Ascending aorta (tissue), 2 donors: ENCODE results near the gene TRUB1. TPM values are rescaled to one million over a fixed set of nuclear protein-coding genes. Genes with fewer than 3 reads are reported as not detected.

Source experiments
- DNase-seq, 2 donors: peaks; one replicate each; pipeline ENCODE4 v3.0.0-alpha.2; 2019; ENCODE audit warnings: low spot score in 2 of 2
- H3K27ac ChIP-seq, 2 donors: fragments of 200-600 bp; sonication (generic); one replicate each; pipeline ENCODE4 v1.5.1; 2016 to 2017; ENCODE audit warnings: mild to moderate bottlenecking in 1 of 2
- H3K27me3 ChIP-seq: fragments of 200-600 bp; sonication (generic); one replicate; pipeline ENCODE4 v1.5.1; 2017
- H3K36me3 ChIP-seq, 2 donors: fragments of 200-600 bp; sonication (generic); one replicate each; pipeline ENCODE4 v1.5.1; 2016
- H3K4me1 ChIP-seq, 2 donors: fragments of 200-600 bp; sonication (generic); one replicate each; pipeline ENCODE4 v1.5.1; 2016 to 2017; ENCODE audit warnings: mild to moderate bottlenecking in 1 of 2
- H3K4me3 ChIP-seq, 2 donors: fragments of 200-600 bp; sonication (generic); one replicate each; pipeline ENCODE4 v1.5.1; 2016 to 2017; ENCODE audit warnings: mild to moderate bottlenecking in 1 of 2
- H3K9me3 ChIP-seq, 2 donors: fragments of 200-600 bp; sonication (generic); one replicate each; pipeline ENCODE4 v1.5.1; 2016
- intact Hi-C: fragments of 100-400 bp; cut with DNase I; formaldehyde crosslinking; loops from one replicate; pipeline ENCODE4 v1.15.1; 2023
- total RNA-seq: library from RNA; depleted of rRNA; stranded (reverse); fragments of >200 nt; gene quantifications from one replicate; pipeline ENCODE4 v1.1.0, GENCODE V29; 2016
- TF ChIP-seq, protein P1 (sequence below), 3 experiments: fragments of 200-600 bp in 2 of 3; fragments of 450-650 bp in 1 of 3; sonication (generic) in 2 of 3; IDR thresholded peaks; one replicate each; pipeline ENCODE4 v1.5.1; 2016 to 2019; ENCODE audit warnings: antibody characterized with exemption in 3 of 3, mild to moderate bottlenecking in 1 of 3, moderate library complexity in 1 of 3

TRUB1 gene
- total RNA-seq, 1 donor from 2014 or later, result 5.4 TPM

GRCh38 chr10:114917927-114918672, 19.9 kb upstream of the TRUB1 start:
- Histone ChIP-seq H3K27ac (no peak overlapping the region), H3K36me3 (no peaks in the 10 kb centered on the region), H3K4me3 (no peak overlapping the region), H3K27me3 (no peaks in the 10 kb centered on the region), H3K4me1 (no peaks in the 10 kb centered on the region), H3K9me3 (no peaks in the 10 kb centered on the region)
- TF ChIP-seq, protein P1, sequence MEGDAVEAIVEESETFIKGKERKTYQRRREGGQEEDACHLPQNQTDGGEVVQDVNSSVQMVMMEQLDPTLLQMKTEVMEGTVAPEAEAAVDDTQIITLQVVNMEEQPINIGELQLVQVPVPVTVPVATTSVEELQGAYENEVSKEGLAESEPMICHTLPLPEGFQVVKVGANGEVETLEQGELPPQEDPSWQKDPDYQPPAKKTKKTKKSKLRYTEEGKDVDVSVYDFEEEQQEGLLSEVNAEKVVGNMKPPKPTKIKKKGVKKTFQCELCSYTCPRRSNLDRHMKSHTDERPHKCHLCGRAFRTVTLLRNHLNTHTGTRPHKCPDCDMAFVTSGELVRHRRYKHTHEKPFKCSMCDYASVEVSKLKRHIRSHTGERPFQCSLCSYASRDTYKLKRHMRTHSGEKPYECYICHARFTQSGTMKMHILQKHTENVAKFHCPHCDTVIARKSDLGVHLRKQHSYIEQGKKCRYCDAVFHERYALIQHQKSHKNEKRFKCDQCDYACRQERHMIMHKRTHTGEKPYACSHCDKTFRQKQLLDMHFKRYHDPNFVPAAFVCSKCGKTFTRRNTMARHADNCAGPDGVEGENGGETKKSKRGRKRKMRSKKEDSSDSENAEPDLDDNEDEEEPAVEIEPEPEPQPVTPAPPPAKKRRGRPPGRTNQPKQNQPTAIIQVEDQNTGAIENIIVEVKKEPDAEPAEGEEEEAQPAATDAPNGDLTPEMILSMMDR (IDR thresholded peaks at IDR 0.05), result no peak
- no peak for DNase-seq
- intact Hi-C loops, result no loop called here

- Histone ChIP-seq H3K27ac (no peak overlapping the region), H3K36me3 (no peaks in the 10 kb centered on the region), H3K27me3 (no peaks in the 10 kb centered on the region), H3K9me3 (no peaks in the 10 kb centered on the region), H3K4me3 (no peak overlapping the region), H3K4me1 (no peaks in the 10 kb centered on the region)
- no peak for DNase-seq
- TF ChIP-seq, protein P1 (IDR thresholded peaks at IDR 0.05), result no peak
- intact Hi-C loops, result no loop called here
Measured at GRCh38 chr10:114920459-114920858, 17.5 kb upstream of the TRUB1 start.

DNA sequence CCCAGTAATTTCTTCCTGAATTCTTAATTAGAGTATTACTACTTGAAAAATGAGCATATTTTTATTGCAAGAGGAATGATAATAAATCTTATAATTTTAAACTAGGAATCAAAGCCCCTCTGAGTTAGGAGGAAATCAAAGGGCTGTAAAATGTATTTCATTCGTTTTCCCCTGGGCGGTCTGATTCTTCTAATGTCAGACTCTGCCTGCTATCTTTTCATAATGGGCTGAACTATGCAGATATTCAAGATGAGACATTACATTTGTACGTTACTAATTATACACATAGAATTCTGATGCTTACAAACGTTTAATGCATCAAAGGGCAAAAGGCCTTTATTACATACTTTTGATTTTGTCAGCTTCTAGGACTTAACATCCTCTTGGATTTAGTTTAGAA, 16.0 kb upstream of the TRUB1 start:
- intact Hi-C loops, result no loop called here
- no peak for DNase-seq
- no peaks in the 10 kb centered on the region for H3K4me1 ChIP-seq
- H3K4me3 ChIP-seq, result no peak overlapping the region
- no peaks in the 10 kb centered on the region for H3K27me3 ChIP-seq
- H3K9me3 ChIP-seq, result no peaks in the 10 kb centered on the region
- no peak overlapping the region for H3K27ac ChIP-seq
- no peaks in the 10 kb centered on the region for H3K36me3 ChIP-seq
- TF ChIP-seq, protein P1 (IDR thresholded peaks at IDR 0.05), result no peak

- H3K36me3 ChIP-seq, result no peaks in the 10 kb centered on the region
- no peaks in the 10 kb centered on the region for H3K9me3 ChIP-seq
- H3K27me3 ChIP-seq, result no peaks in the 10 kb centered on the region
- no peak overlapping the region for H3K4me3 ChIP-seq
- no peak for DNase-seq
- H3K4me1 ChIP-seq, result no peaks in the 10 kb centered on the region
- intact Hi-C loops, result no loop called here
- TF ChIP-seq, protein P1 (IDR thresholded peaks at IDR 0.05), result no peak
- no peak overlapping the region for H3K27ac ChIP-seq
Measured at GRCh38 chr10:114923551-114923950, 14.4 kb upstream of the TRUB1 start.

DNA sequence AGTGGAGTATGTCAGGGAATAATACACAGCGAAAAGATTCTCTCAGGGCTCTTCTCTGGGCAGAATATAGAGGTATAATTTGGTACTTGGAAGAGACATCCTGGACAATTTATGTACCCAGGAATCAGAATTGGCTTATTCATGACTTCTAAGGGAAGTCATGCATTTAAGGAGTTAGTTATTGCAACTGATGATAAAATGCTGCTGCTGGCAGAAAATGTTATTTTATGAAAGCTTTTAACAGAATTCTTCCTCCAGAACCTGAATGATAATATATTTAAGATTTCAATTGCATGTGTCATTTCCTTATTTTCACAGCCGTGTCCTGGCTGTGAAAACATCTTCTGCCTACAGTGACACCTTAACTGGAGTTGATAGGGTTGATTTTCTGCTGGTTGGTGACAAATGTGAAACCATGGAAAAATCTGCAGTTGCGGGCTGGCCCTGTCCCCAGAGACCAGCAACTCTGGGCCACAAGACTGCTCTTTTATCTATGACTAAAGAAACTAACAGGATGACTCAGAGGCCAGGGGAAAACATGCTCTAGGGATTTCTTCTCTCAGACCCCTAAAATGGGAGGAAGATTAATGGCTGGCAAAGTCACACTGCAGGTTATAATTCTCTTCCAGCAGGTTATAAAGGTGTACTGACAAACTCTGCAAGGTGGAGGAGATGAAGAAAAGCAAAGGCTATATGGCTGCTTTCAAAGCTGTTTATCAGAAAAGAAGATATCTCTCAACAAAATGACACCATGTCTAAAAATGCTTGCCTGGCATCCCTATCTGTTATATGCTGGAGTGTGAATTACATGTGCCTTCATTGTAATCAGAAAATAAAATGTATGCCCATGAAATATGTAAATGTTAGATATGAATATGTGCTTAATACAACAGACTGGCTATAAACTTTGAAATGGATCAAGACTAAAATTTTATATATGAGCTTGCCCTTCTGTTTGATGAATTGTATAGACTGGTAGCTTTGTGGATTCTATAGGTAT, 12.1 kb upstream of the TRUB1 start:
- DNase-seq, result no peak
- Histone ChIP-seq H3K27me3 (no peaks in the 10 kb centered on the region), H3K4me3 (no peak overlapping the region), H3K36me3 (no peaks in the 10 kb centered on the region), H3K9me3 (no peaks in the 10 kb centered on the region), H3K27ac (no peak overlapping the region), H3K4me1 (no peaks in the 10 kb centered on the region)
- intact Hi-C loops, result no loop called here
- TF ChIP-seq, protein P1 (IDR thresholded peaks at IDR 0.05), result no peak
